K562 treated with DMSO at 1 percent for 48 hours (cell line): Measurements from ENCODE around the gene PLCG1. TPM values are rescaled to one million over a fixed set of nuclear protein-coding genes. Genes with fewer than 3 reads are reported as not detected.

ENCODE experiments used
- total RNA-seq: library from RNA; unstranded; fragments of 300-600 nt; gene quantifications from 2 replicates; pipeline ENCODE4 v1.2.3, GENCODE V29; 2022; ENCODE audit warnings: low replicate concordance; ENCODE audit errors: extremely low read depth

Gene PLCG1
- total RNA-seq = not detected in 2 replicates

DNA sequence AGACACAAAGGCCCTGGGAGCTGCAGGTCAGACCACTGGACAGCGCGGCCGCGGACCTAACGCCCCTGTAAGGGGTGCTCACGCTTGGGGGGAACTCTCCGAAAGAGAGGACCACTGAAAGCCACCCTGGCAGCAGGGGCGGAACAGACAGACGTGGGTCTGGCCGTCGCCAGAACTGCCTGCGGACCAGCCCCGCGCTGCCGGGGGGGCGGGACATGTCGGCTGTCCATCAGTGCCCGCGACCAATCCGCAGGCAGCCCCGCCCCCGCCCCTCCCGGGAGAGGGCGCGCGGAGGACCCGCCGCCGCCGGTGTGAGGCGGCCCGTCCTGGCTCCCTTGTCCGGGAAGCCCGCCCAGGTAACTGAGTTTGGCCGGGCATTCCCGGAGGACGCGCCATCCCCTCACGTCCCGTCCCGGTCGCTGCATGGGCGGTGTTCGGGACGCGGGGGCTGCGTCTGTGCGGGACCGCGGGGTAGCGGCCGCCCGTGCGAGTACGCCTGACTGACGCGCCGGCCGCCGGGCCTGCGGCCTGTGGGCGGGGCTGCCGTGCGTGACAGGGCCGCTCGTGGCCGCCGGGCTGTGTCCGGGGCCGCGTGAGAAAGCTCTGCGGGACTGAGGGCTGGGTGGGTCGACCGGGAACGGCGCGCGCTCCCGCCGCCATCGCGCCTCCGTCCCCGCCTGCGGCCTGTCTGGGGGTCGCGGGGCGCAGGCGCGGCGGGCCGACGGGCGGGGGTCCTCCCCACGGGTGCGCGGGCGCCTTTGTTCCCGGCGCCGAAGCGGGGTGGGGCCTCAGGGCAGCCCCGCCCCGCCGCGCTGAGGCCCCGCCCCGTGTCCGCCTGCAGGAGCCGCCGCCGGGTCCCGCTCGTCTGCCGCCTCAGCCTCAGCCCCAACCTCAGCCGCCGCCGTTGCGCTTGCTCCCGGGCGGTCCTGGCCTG lies at the start of gene PLCG1:
TSS of gene PLCG1 (plus strand) at position 864 of the 934 bp plus-strand sequence. CDS start 99 bp downstream, outside the sequence.

Other genes with a start within 250 kb of the PLCG1 start
- not detected in 2 replicates for gene TOP1, start 108.7 kb upstream of the PLCG1 start, total RNA-seq
- not detected in 2 replicates for gene ZHX3, start 180.2 kb downstream of the PLCG1 start, total RNA-seq
- gene LPIN3, start 203.3 kb downstream of the PLCG1 start, total RNA-seq = not detected in 2 replicates
- gene EMILIN3, start 229.3 kb downstream of the PLCG1 start, total RNA-seq = not detected in 2 replicates